H1 (cell line): ENCODE data around the gene NRSN2. TPM values are rescaled to one million over a fixed set of nuclear protein-coding genes. Genes with fewer than 3 reads are reported as not detected.
A peak's percentile ranks its signal among the peaks of the same experiment; 100 is the strongest.

Source experiments
- CTCF ChIA-PET: fragments of 300-600 bp; sonication (Branson Sonifier 250); formaldehyde crosslinking; loops from one replicate; lab custom pipeline; 2021; ENCODE audit not compliant: partially characterized antibody; lab: Charles Lee
- POLR2A ChIA-PET: fragments of 300-600 bp; sonication (Branson Sonifier 250); formaldehyde crosslinking; loops from one replicate; lab custom pipeline; 2021; ENCODE audit warnings: inconsistent platforms; ENCODE audit not compliant: partially characterized antibody; lab: Charles Lee
- DNase-seq, 2 experiments: peaks; one replicate each; pipeline versions ENCODE4 v3.0.0 to v3.0.0-alpha.2; 2010 to 2022; ENCODE audit warnings: low spot score in 2 of 2, low read depth in 1 of 2, mixed read lengths in 1 of 2
- FAIRE-seq: peaks from 2 replicates; lab custom pipeline; 2011; peaks lifted over from hg19 to GRCh38; lab: Jason Lieb, UNC
- H2AFZ ChIP-seq: 2 replicates; pipeline ENCODE4 v1.8.1; 2012; ENCODE audit warnings: low read length, inconsistent platforms
- H2AK5ac ChIP-seq: 2 replicates; pipeline ENCODE4 v1.6.1; 2013; ENCODE audit warnings: low read depth, low read length
- H2BK120ac ChIP-seq: replicated peaks from 2 replicates; pipeline ENCODE3; 2013; ENCODE audit warnings: low read depth, low read length, inconsistent platforms
- H2BK12ac ChIP-seq: 2 replicates; pipeline ENCODE4 v1.6.1; 2013; ENCODE audit warnings: low read depth, low read length
- H2BK15ac ChIP-seq: 2 replicates; pipeline ENCODE4 v1.6.1; 2013; ENCODE audit warnings: low read length
- H2BK20ac ChIP-seq: 2 replicates; pipeline ENCODE4 v1.6.1; 2013; ENCODE audit warnings: low read length
- H2BK5ac ChIP-seq: 2 replicates; pipeline ENCODE4 v1.6.1; 2013; ENCODE audit warnings: low read depth, low read length
- H3K14ac ChIP-seq: 2 replicates; pipeline ENCODE4 v1.6.1; 2013; ENCODE audit warnings: inconsistent platforms; ENCODE audit not compliant: insufficient read length
- H3K18ac ChIP-seq: 2 replicates; pipeline ENCODE4 v1.6.1; 2013; ENCODE audit warnings: low read length; ENCODE audit errors: extremely low read depth
- H3K23ac ChIP-seq: 2 replicates; pipeline ENCODE4 v1.6.1; 2013; ENCODE audit warnings: inconsistent platforms; ENCODE audit not compliant: insufficient read length
- H3K23me2 ChIP-seq: 2 replicates; pipeline ENCODE4 v1.6.1; 2013; ENCODE audit warnings: low read depth, low read length
- H3K27ac ChIP-seq: 2 replicates; pipeline ENCODE4 v1.6.1; 2011; ENCODE audit warnings: low read depth, low read length, inconsistent platforms
- H3K27me3 ChIP-seq, 4 experiments: replicated peaks in 1 of 4; 1 replicate in 1 of 4; 2 replicates in 3 of 4; pipeline versions ENCODE4 v1.6.1 to v1.8.1; 2011 to 2013; ENCODE audit warnings: low read length in 3 of 4, mild to moderate bottlenecking in 3 of 4, inconsistent platforms in 2 of 4, mixed read lengths in 2 of 4, moderate library complexity in 1 of 4; ENCODE audit not compliant: control insufficient read depth in 3 of 4, insufficient read depth in 3 of 4; ENCODE audit errors: extremely low read depth in 1 of 4
- H3K36me3 ChIP-seq, 4 experiments: 2 replicates each; pipeline versions ENCODE4 v1.6.1 to v1.8.1; 2011 to 2013; ENCODE audit warnings: mild to moderate bottlenecking in 4 of 4, low read length in 3 of 4, moderate library complexity in 2 of 4, control low read depth in 1 of 4, inconsistent platforms in 1 of 4; ENCODE audit not compliant: insufficient read depth in 4 of 4, control insufficient read depth in 2 of 4
- H3K4ac ChIP-seq: replicated peaks from 2 replicates; pipeline ENCODE3; 2013; ENCODE audit warnings: low read length, low read depth, mixed read lengths, inconsistent platforms; ENCODE audit not compliant: insufficient read length
- H3K4me1 ChIP-seq, 4 experiments: replicated peaks in 1 of 4; 1 replicate in 1 of 4; 2 replicates in 3 of 4; pipeline versions ENCODE4 v1.6.1 to v1.8.1; 2011 to 2013; ENCODE audit warnings: low read length in 3 of 4, inconsistent platforms in 2 of 4, mixed read lengths in 1 of 4; ENCODE audit not compliant: insufficient read depth in 4 of 4, control insufficient read depth in 3 of 4
- H3K4me2 ChIP-seq, 2 experiments: 2 replicates each; pipeline versions ENCODE4 v1.6.1 to v1.8.1; 2011 to 2013; ENCODE audit warnings: low read depth in 2 of 2, low read length in 2 of 2, control low read depth in 1 of 2, inconsistent platforms in 1 of 2, mild to moderate bottlenecking in 1 of 2; ENCODE audit not compliant: insufficient read depth in 1 of 2
- H3K4me3 ChIP-seq, 4 experiments: fragments of 200-600, 300-600 bp in 1 of 4; sonication (generic), shearing (Covaris generic), sonication (Bioruptor Twin) in 1 of 4; 2 replicates each; pipeline versions ENCODE4 v1.5.1 to v1.8.1; 2011 to 2016; ENCODE audit warnings: low read length in 4 of 4, low read depth in 3 of 4, control low read depth in 2 of 4, inconsistent platforms in 2 of 4, mild to moderate bottlenecking in 2 of 4, mixed read lengths in 1 of 4, moderate library complexity in 1 of 4; ENCODE audit not compliant: insufficient read depth in 2 of 4; ENCODE audit errors: extremely low read depth in 1 of 4
- H3K56ac ChIP-seq: replicated peaks from 2 replicates; pipeline ENCODE3; 2013; ENCODE audit warnings: low read depth, mild to moderate bottlenecking, mixed read lengths, low read length, inconsistent platforms; ENCODE audit not compliant: insufficient read length
- H3K79me1 ChIP-seq: 2 replicates; pipeline ENCODE4 v1.6.1; 2013; ENCODE audit warnings: low read depth, low read length, control low read depth
- H3K79me2 ChIP-seq, 2 experiments: 2 replicates each; pipeline versions ENCODE4 v1.6.1 to v1.8.1; 2012 to 2013; ENCODE audit warnings: low read length in 2 of 2, mild to moderate bottlenecking in 2 of 2, inconsistent platforms in 1 of 2; ENCODE audit not compliant: insufficient read depth in 2 of 2, control insufficient read depth in 1 of 2
- H3K9ac ChIP-seq, 4 experiments: replicated peaks in 1 of 4; 1 replicate in 1 of 4; 2 replicates in 3 of 4; pipeline versions ENCODE4 v1.6.1 to v1.8.1; 2011 to 2013; ENCODE audit warnings: low read depth in 3 of 4, low read length in 3 of 4, control low read depth in 2 of 4, mild to moderate bottlenecking in 2 of 4, moderate library complexity in 2 of 4, inconsistent platforms in 1 of 4; ENCODE audit errors: extremely low read depth in 1 of 4
- H3K9me3 ChIP-seq, 2 experiments: 2 replicates each; pipeline versions ENCODE4 v1.6.1 to v1.8.1; 2012 to 2013; ENCODE audit warnings: mild to moderate bottlenecking in 2 of 2, moderate library complexity in 2 of 2, control low read depth in 1 of 2, inconsistent platforms in 1 of 2, low read depth in 1 of 2, low read length in 1 of 2, mixed read lengths in 1 of 2; ENCODE audit not compliant: insufficient read depth in 2 of 2
- H4K20me1 ChIP-seq, 2 experiments: replicated peaks in 1 of 2; 2 replicates each; pipeline versions ENCODE3 to v1.8.1; 2011 to 2013; ENCODE audit warnings: inconsistent platforms in 2 of 2, low read length in 2 of 2, mild to moderate bottlenecking in 1 of 2; ENCODE audit not compliant: insufficient read depth in 2 of 2, control insufficient read depth in 1 of 2
- H4K5ac ChIP-seq: 2 replicates; pipeline ENCODE4 v1.6.1; 2013; ENCODE audit warnings: low read length, low read depth, mixed read lengths, inconsistent platforms; ENCODE audit not compliant: insufficient read length
- H4K8ac ChIP-seq: 2 replicates; pipeline ENCODE4 v1.8.0; 2013; ENCODE audit warnings: mild to moderate bottlenecking, moderate library complexity, low read length, inconsistent platforms; ENCODE audit not compliant: insufficient read depth; ENCODE audit errors: extremely low read depth
- H4K91ac ChIP-seq: replicated peaks from 2 replicates; pipeline ENCODE3; 2013; ENCODE audit warnings: low read length, mixed read lengths, inconsistent platforms; ENCODE audit not compliant: insufficient read length
- ATF2 ChIP-seq: IDR thresholded peaks from 2 replicates; pipeline ENCODE4 v1.6.1; 2012; ENCODE audit warnings: low read length, inconsistent platforms
- CBX5 ChIP-seq: fragments of 300-800, 300-1000 bp; sonication (generic); IDR thresholded peaks from 2 replicates; pipeline ENCODE4 v1.7.1; 2016; ENCODE audit warnings: antibody characterized with exemption, low read length, low read depth
- HDAC6 ChIP-seq: IDR thresholded peaks from one replicate; pipeline ENCODE4 v1.7.1; 2012; ENCODE audit warnings: low read depth, mild to moderate bottlenecking, inconsistent platforms, low read length, moderate library complexity
- KDM4A ChIP-seq: IDR thresholded peaks from one replicate; pipeline ENCODE4 v1.7.1; 2012; ENCODE audit warnings: low read depth, mild to moderate bottlenecking, moderate library complexity, low read length, inconsistent platforms; ENCODE audit not compliant: severe bottlenecking
- MAFK ChIP-seq: IDR thresholded peaks from 2 replicates; pipeline ENCODE4 v1.6.1; 2012; ENCODE audit warnings: low read depth, mild to moderate bottlenecking, improper control_type of control experiment, low read length
- POLR2A ChIP-seq, 2 experiments: IDR thresholded peaks; 1 replicate in 1 of 2; 2 replicates in 1 of 2; pipeline ENCODE4 v1.6.1; 2011; ENCODE audit warnings: low read depth in 2 of 2, low read length in 2 of 2, mild to moderate bottlenecking in 2 of 2; ENCODE audit errors: control extremely low read depth in 1 of 2
- SIRT6 ChIP-seq: IDR thresholded peaks from one replicate; pipeline ENCODE4 v1.7.1; 2012; ENCODE audit warnings: low read length, inconsistent platforms
- SUZ12 ChIP-seq: fragments of 200-600 bp; sonication (generic); IDR thresholded peaks from 2 replicates; pipeline ENCODE4 v1.6.1; 2012; ENCODE audit warnings: mild to moderate bottlenecking, inconsistent platforms, low read length, moderate library complexity, mixed read lengths
- YY1 ChIP-seq: IDR thresholded peaks from 2 replicates; pipeline ENCODE4 v1.6.1; 2011; ENCODE audit warnings: low read depth, mild to moderate bottlenecking, low read length
- WGBS, 2 experiments: shearing (Covaris generic) in 1 of 2; methylation state at CpG; one replicate each; pipeline versions ENCODE4 v1.1.6 to v1.1.7; 2013 to 2015; ENCODE audit warnings: low lambda C conversion rate in 2 of 2, mixed read lengths in 2 of 2, inconsistent platforms in 1 of 2, low coverage in 1 of 2, missing lambda C conversion rate in 1 of 2; ENCODE audit not compliant: insufficient replicate concordance in 2 of 2, insufficient coverage in 1 of 2, insufficient read length in 1 of 2; ENCODE audit errors: extremely low coverage in 1 of 2, missing lambda C conversion rate in 1 of 2; 5-methylcytosine and 5-hydroxymethylcytosine counted together
- polyA plus RNA-seq, 7 experiments: library from polyadenylated mRNA; depleted of rRNA in 3 of 7; stranded (reverse) in 5 of 7; unstranded in 2 of 7; fragments of >200 nt in 5 of 7; fragments of 200-250 nt in 2 of 7; gene quantifications; 1 replicate in 5 of 7; 2 replicates in 1 of 7; 4 replicates in 1 of 7; pipeline versions ENCODE4 v1.2.1 to v1.2.3, GENCODE V29; 2011 to 2013; ENCODE audit warnings: missing spikeins in 2 of 7, mixed read lengths in 2 of 7
- total RNA-seq: library from RNA; stranded (reverse); fragmentation: NEBNext Ultra II Directional; extraction: Animal tissue kit (Norgen Biotek cat#: 25700); gene quantifications from 2 replicates; pipeline ENCODE4 v1.2.1, GENCODE V29; 2021

NRSN2 gene
- total and polyA plus RNA-seq, 2 of the 8 experiments (the other 6 are each of a cell fraction or from before 2014, with no cell fraction given), result 19.4 to 33.3 TPM

GRCh38 chr20:384723-385122 lies 37.8 kb downstream of the NRSN2 start:
- Histone ChIP-seq H3K79me1 (no peaks in the 10 kb centered on the region; the same call in 1 of the 2 replicates), H3K79me2 (peaks cover 0 to 3% of the 10 kb centered on the region in 2 experiments; a peak in 1 of 4 replicates), H3K14ac (no peak overlapping the region), H3K23me2 (peaks cover 7% of the 10 kb centered on the region; the same call in 1 of the 2 replicates), H3K4ac (no peak overlapping the region), H3K27me3 (peaks cover 0 to 15% (median 8%) of the 10 kb centered on the region in 4 experiments; a peak in 5 of 7 replicates), H3K36me3 (peaks cover 0 to 16% (median under 1%) of the 10 kb centered on the region in 4 experiments; a peak in 3 of 8 replicates), H3K27ac (no peak overlapping the region), H4K5ac (no peak overlapping the region), H3K9ac (0 out of 7 replicates have a peak overlapping the region, but pooled peaks of 1 of the 4 experiments have one; percentile 10), H4K8ac (no peak overlapping the region), H2AFZ (no peak overlapping the region), H3K4me1 (peaks cover 0 to 7% (median 1%) of the 10 kb centered on the region in 4 experiments; a peak in 3 of 7 replicates), H3K4me3 (no peak overlapping the region), H2AK5ac (no peak overlapping the region), H3K56ac (no peak overlapping the region), H3K4me2 (no peak overlapping the region), H3K18ac (no peak overlapping the region), H4K20me1 (peaks cover 6 to 9% of the 10 kb centered on the region in 2 experiments), H2BK120ac (no peak overlapping the region), H2BK15ac (no peak overlapping the region), H2BK20ac (no peak overlapping the region), H2BK12ac (no peak overlapping the region), H3K23ac (no peak overlapping the region), H4K91ac (no peak overlapping the region), H2BK5ac (no peak overlapping the region), H3K9me3 (no peaks in the 10 kb centered on the region)
- ChIA-PET POLR2A (interaction anchor here (0.9 to 15.2 kb wide), 6 partner anchors 14 to 159 kb away, joined by 3 to 263 read pairs (median 4); partner anchors contain the start of gene CSNK2A1), CTCF (interaction anchor here (0.6 to 4.3 kb wide), 4 partner anchors 13 to 352 kb away, joined by 3 to 18 read pairs (median 6); no protein-coding TSS in a partner anchor)
- TF ChIP-seq ATF2 (no peak), HDAC6 (no peak), SIRT6 (no peak), MAFK (no peak), SUZ12 (no peak), YY1 (no peak), POLR2A (IDR thresholded peaks at IDR 0.05; ENCODE audit: control extremely low read depth in 1 of 2, low read depth in 2 of 2, low read length in 2 of 2) (no peak), KDM4A (no peak), CBX5 (no peak)
- no peak for DNase-seq
- 94% methylated on average over 1 of the region's 1 CpG; no CpG with 5 or more reads in 1 of the 2 experiments for WGBS, 2 experiments
- no peak for FAIRE-seq
